HG03342 (cell line): ENCODE results near the gene LEFTY1.
A peak's percentile ranks its signal among the peaks of the same experiment; 100 is the strongest.
"Not testable (repeated sequence)": the region's sequence is repeated elsewhere in the genome, so short reads cannot be mapped to it uniquely, and the experiment has no call there.

Experiments used
- ATAC-seq: cut with Tn5 transposase; IDR thresholded peaks from one replicate; pipeline ENCODE4 v1.9.1; 2021; ENCODE audit warnings: mild to moderate bottlenecking, moderate library complexity; ENCODE audit not compliant: unreplicated experiment

The LEFTY1 gene

DNA sequence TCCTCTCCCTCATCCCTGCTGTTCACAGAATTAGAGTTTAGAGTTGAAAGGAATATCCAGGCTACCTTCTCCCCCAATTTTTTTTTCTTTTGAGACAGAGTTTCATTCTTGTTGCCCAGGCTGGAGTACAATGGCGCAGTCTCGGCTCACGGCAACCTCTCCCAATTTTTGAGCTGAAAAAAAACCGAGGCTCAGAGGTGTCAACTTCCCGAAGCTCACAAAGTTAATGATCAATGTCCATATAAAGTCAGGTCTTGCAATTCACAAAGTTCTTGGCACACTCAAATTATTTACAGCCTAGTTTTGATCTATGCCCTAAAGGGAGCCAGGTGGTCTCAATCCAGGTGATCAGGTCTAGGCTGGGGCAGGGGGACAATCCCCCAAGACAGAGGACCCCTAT lies 797 bp upstream of the LEFTY1 start:
- ATAC-seq = no peak

DNA sequence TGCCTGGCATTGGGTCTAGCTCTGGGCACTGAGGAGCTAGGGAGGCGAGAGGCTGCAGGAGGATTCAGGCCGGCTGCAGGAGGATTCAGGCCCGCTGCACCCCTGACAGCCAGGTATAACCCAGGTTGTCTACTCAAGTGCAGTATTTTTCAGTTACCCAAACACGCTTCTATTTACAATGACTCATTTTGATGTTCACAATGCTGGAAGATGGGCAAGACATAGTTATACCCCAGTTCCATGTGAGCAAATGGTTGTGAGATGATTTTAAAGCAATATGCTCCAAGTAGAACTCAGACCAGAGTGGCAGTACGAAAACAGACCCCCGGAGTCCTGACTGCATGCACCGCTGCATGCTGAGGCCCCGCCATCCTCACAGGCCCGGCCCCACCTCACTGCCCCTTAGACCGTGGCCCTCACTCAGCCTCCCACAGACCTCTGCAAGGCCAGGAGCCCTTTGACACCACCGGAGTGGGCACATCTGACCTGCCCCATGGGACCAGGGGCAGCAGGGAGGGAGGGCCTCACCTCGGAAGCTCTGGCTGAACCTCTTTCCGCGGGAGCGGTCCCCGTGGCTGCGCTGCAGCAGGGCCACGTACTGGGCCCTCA lies 553 bp downstream of the LEFTY1 start:
- ATAC-seq = no peak

DNA sequence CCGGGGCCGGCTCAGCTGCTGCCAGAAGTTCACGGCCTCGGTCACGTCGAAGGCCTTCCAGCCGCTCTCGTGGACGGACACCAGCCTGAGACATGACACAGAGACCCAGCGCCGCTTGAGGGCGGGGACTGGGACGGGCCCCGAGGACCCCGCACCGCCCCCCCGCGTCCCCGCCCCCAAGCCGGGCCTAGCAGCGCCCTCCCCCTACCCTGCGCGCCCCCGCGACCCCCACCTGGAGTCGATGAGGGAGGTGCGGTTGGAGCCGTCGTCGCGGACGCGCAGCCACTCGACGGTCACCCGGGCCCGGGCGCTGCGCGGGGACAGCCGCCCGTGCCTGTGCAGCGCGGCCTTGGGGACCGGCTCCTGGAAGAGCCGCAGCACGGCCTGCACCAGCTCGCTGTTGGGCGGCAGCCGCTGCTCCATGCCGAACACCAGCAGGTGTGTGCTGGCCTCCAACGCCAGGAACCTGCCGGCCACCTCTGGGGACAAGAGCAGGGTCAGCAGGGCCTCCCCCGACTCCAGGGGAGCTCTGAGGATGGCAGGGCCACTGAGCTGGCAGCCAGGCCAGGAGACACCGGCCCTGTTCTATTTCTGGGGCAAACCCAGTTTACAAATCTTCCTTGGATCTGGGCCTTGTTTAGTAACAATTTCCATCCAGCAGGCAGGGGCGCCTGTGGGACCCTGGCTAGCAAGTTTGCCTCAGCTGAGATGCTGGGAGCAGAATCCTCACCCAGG lies 1.2 kb downstream of the LEFTY1 start:
- not testable (repeated sequence) for ATAC-seq

DNA sequence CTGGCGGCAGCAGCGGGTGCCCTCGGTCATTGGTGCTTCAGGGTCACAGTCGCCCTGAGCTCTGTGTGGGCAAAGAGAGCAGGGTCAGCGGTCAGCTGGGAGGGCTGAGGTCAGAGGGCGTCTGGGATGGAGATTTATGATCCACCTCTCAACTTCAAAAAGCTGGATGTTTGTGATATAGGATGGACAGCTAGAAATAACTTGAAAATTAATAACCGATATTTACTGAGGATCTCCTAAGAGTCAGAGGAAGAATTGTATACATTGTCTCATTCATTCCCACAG lies 2.0 kb downstream of the LEFTY1 start:
- no peak for ATAC-seq

DNA sequence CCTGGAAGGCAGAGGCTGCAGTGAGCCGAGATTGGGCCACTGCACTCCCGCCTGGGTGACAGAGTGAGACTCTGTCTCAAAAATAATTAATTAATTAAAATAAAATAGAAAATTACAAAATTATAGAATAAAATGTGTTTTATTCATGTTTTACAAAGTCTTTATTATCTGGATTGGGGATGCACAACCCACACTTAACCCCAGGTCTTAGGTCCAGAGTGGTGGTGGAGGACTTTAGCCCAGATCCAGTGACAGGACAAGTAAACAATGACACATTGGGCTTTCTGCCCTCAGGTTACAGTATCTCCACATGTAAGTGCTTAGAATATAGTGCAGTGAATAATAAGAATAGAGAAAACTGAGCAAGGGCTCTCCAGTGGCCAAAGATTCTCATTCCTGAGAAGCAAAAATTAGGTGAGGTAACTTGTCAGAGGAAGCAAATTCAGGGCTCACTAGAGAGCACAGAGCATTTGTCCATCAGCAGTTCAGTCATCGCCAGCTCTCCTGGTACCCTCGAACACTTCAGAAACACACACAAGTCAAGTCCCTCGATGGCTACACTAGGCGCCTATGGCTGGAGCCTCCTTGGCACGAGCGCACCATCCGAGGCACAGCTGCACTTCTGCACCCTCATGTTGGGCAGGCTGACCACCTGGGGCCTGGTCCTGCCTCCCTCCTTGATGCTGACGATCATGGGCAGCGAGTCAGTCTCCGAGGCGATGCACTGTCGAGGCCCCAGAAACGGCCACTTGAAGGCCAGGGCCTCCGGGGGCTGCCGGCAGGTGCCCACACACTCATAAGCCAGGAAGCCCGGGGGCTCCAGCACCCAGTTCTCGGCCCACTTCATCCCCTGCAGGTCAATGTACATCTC lies 2.6 kb downstream of the LEFTY1 start:
- ATAC-seq = no peak

DNA sequence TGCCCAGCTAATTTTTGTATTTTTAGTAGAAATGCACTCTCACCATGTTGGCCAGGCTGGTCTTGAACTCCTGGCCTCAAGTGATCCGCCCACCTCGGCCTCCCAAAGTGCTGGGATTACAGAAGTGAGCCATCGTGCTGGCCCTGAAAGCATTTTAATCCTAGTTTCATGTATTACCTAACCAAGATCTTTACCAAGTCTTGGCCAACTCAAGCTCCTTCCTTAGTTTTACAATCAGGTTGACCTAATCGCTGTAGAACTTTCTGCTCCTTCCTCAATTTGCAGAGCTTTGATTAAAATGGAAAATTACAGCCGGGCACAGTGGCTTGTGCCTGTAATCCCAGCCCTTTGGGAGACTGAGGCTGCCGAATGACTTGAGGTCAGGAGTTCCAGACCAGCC lies 3.6 kb downstream of the LEFTY1 start:
- ATAC-seq = no peak

DNA sequence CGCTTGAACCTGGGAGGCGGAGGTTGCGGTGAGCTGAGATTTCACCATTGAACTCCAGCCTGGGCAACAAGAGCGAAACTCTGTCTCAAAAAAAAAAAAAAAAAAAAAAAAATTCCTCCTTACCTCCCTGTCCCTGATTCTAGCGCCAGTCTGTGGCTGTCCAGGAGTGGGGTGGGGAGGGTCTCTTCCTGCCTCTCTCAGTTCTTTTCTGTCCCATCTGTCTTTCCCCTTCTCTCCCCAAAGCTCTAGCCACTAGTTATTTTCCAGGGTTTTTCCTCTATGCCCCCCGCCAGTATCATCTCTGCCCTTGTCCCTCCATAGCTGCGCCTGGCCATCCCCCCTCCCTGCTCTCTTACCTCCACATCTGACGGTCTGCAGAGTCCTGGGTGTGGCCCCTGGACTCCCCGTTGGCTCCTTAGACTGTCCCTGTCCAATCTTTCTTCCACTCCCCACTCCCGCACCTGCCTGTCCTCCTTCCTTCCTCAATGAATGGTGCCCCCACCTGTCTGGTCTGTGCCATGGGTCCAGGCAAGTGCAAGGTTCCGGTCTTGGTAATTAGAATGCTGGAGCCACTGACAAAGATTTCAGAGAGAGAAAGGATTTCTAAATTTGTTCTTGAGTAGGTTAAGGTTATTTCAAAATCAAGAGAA lies 5.2 kb downstream of the LEFTY1 start:
- no peak for ATAC-seq

DNA sequence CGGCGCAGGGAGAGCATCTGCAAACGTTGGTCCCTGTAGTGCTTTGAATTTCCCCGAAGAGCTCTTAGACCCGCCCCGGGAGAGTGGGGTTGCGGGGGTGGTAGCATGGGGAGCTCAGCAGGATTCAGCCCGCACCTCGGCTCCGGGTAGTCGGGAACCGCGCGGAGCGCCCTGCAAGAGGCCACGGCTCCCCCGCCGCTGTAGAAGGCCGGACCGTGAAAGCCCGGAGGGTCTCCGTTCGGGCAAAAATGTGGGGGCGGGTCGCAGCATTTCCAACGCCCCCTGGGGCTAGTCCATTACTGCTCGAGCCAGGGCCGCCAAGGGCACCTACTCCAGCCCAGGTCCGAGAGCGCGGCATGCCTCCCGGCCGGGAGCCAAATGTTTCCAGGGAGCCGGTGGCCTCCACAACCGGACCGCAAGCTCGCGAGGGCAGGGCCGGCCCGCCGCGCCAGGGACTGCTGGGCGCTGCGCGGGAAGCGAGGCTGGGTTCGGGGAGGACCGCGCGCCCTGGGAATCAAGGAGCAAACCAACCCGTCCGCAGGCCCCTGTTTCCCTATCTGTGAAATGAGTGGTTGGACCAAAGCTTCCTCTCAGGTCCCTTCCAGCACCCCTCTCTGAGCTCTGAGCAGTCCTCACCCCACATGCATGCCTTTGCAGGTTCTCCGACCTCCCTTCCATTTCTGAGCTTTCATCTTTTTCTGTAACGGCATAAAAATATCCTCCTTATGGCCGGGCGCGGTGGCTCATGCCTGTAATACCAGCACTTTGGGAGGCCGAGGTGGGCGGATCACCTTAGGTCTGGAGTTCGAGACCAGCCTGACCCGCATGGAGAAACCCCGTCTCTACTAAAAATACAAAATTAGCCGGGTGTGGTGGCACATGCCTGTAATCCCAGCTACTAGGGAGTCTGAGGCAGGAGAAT lies 6.0 kb downstream of the LEFTY1 start:
- ATAC-seq = peak; percentile 26

DNA sequence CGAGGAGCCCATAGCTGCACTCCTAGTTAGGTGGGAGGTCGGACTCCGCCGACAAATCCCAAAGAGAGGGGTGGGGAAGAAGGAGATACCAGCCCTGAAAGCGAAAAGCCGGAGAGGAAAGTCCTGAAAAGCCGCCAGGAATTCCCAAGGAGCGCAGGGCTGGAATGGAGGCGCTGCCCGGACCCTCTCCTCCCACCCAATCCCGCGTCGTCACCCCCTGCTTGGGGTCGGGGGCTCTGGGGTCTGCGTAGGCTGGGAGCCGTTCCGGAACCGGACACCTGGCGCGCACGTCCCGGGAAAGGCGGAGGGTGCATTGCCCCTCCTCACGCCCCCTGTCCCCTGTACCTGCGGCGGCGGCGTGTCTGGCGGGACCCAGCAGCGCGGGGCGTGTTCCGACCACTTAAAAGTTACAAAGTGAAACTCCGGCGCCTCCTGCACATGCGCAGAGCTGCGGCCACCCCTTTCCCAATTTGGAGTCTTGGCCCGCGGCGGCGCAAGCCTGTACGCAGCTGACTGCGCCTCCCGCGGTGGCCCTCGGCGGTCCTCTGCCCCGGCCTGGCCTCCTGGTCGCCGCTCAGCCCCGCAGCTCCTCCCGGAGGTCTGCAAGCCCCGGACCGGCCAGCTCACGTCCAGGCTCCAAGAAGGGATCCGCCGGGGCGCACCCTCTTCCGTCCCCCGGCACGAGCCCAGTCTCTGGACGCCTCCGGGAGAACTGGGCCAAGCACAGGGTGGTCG lies 6.8 kb downstream of the LEFTY1 start, which contains the start of gene TMEM63A:
TSS of gene TMEM63A (minus strand) at position 422 of the 735 bp plus-strand sequence. CDS start 4,800 bp downstream, outside the sequence.
- ATAC-seq = peak; percentile 74

DNA sequence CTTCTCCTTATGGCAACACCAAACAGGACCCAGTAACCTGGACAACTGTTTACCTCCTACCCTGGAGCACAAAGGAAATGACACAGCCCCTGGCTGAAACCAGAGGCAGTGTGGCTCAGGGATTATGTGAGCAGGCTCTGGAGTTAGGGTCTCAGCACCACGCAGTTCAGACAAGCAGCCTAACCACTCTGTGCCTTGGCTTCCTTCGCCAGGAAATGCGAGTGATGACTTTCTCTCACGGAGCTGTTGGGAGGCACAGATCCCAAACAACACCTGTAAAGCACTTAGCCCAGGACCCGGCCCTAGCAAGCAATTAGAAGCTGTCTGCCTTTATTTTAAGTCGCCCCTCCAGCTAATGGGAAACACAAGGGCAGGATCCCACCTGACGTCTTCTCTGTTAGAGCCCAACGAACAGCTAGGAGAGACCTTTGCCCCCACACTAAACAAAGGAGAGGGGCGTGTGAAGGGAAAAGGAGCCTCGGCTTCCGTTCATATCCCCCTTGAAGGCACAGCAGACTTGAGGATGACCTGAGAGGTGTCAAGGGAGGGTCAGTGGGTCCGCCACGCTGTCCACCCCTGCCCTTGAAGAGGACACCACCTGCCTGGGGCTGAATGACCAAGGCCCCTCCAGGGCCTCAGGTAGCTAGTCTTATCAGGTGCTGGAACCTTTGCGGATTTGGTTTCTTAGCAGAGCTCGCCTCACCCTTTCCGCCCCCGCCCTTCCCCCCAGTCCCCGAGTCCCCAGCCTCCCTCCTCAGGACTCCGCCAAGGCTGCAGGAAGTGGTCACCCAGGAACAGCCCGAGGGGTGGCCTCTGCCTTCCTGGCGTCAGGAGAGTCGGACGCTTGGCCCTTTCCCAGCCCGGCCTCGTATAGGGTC lies 7.6 kb downstream of the LEFTY1 start:
- no peak for ATAC-seq

DNA sequence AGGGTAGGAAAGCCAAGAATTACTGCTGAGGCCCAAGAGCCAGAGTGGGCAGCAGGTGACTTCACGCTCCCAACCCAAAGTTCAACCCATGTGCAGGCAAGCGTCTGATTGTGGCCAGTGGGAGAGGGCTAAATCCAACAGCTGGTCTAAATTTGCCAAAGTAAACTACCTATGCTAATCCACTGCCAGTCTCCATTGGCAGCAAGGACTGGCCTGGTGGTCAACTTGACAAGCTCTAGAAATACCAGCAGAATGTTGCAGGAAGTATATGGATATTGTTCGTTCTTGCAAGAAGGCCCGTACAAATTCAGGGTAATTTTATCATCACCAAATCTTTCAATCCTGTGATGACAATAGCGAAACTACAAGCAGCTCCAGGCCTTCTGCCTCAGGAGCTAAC lies 8.3 kb downstream of the LEFTY1 start:
- no peak for ATAC-seq

DNA sequence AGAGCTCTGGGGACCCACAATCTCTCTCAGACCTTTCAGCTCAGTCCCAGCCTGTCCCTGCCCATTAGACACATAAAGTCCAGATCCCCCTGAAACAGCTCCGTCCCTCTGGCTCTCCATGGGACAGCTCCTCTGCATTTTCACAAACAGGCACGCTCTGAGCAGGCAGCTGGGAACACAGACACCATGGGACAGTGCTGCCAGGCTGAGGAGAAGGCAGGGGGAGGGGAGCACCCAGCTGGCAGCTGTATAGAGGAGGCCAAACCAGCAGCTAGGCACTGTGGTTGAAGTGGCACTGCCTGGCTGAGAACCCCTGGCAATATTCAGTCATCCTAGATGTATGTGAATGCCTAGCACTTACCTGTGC lies 8.7 kb downstream of the LEFTY1 start:
- no peak for ATAC-seq

DNA sequence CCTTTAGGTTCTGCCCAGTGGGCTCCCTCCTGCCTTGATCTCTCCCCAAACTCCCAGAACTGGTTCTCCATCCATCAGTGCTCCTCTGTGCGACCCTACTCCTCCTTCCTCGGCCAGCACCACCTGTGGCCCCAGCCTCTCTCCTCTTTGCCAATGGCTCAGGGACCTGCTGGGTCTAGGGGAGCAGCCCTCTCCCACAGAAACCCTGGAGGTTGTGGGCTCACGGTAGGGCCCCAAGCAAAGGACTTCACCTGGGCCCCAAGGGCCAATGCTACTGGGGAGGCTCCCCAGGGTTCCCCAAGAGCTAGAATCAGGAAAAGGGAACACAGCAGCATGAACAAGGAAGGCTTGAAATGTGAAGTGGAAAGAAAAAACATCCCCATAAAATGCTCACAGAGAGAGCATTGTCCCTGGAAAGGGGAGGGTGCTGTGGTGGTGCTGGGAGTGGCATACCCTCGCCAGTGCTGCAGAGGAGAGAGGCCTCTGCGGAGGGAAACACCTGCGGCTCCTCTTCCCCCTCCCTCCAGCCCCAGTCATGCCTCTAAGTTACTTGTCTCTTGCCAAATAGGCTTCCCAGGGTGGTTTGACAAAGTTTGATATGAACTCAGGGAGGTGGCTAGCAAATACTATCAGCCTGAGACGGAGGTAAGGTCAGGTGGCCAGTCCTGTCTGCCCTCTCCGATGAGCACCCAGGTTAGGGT lies 9.3 kb downstream of the LEFTY1 start:
- no peak for ATAC-seq

DNA sequence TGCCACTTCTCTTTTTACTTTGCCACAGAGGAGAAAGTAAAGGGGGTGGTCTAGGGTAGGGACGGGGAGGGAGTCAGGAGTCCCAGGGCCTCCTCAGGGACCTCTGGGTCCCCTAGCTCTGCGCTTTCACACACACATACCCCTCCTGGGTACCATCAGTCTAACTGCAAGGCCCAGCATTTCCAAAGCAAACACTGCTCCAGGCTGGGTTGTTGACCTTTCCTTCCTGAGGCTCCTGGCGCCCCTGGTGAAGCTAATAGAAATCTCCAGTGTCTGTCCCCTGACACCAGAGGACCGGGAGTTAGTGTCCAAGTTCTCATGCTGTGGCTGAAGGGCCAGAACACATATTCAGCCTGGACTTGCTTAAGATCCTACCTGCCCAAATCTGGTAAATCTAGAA lies 10.7 kb downstream of the LEFTY1 start:
- no peak for ATAC-seq

DNA sequence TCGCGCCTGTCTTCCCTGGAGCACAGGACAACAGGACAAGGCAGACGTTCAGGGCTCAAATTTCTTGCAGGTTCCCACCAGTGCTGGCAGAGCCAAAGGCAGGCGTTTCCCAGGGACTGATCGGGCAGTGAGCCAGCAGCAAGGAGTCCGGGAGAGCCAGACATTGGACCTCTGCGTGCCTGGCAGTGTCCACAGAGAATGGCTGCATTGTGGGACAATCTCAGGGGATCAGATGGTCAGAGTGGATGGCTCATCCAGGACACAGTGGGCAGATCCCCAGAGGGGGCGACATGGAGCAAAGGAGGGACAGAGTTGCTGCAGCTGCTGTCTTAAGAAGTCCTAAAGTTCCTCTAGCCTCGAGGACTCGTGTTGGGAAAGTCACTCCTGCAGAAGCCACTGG lies 11.4 kb downstream of the LEFTY1 start:
- ATAC-seq = no peak

DNA sequence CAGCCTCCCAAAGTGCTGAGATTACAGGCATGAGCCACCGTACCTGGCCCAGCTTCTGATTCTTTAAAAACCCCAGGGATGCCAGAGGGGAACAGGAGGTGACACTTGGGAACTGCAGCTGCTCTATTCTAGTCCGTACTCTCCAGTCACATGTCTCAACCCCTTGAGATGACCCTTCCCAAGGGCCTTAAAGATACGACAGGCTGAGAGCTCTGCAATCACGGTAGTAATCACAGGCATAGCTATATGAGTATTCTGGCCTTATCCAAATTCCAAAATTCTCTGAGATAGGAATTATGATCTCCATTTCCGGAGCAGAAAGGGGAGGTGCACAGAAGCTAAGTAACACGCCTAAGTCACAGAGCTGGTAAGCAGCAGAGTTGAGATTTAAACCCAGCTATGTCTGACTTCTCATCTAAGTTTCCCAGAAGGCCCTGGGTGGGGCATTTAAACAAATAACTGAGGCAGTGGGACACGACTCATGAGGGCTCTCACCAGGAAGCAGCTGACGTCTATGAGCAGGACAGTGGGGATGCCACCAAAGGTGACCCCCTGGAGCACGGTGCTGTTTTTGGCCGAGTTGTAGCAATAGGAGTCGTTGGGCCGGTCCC lies 11.9 kb downstream of the LEFTY1 start:
- no peak for ATAC-seq

DNA sequence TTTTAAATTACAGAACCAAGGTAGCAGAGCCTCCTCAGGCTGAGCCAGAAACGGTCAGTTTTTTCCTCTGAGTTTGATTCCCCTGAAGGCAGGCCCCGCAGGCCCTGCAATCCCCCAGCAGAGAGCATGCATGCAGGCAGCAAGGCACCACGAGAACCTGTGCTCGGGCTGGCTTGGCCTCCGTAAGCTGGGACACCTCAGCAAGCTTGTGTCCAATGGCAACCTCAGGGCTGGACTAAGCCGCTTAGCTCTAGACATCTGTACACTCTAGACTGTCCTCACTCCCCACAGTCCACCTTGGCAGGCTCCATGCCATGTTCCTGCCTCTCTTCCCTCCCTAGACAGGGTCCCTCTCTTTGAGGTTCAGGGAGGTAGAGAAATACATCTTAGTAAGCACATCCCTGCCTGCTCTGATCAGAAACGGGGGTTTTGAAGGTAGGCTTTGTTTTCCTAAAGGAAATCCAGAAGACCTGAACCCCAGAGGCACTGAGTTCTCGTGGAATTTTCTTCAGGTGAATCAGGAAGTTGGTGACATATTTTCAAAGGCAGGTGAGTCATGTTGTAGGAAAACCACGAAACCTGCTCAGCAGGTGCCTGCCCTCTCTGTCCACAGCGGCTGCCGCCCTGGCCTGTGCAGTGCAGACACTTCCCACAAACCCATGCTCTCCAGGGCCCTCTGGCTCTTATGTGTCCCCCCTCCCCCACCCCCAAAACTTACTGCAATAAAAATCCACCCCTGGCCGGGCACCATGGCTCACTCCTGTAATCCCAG lies 13.7 kb downstream of the LEFTY1 start:
- ATAC-seq = no peak
